Measurements from ENCODE around the gene EHMT1.

Gene EHMT1

GRCh38 chr9:137663584-137663983 lies 44.8 kb downstream of the EHMT1 start:
- H3K4me3 ChIP-seq (ENCODE audit: insufficient read depth, low read length, poor library complexity, severe bottlenecking): no peak overlapping the region
- H3K36me3 ChIP-seq (ENCODE audit: low read length): no peaks in the 10 kb centered on the region
- H3K9ac ChIP-seq (ENCODE audit: low read length): no peak overlapping the region
- TF ChIP-seq EZH2phosphoT487 (conservative IDR thresholded peaks at IDR 0.05; ENCODE audit: low read length): no peak
- TF ChIP-seq, protein P1, sequence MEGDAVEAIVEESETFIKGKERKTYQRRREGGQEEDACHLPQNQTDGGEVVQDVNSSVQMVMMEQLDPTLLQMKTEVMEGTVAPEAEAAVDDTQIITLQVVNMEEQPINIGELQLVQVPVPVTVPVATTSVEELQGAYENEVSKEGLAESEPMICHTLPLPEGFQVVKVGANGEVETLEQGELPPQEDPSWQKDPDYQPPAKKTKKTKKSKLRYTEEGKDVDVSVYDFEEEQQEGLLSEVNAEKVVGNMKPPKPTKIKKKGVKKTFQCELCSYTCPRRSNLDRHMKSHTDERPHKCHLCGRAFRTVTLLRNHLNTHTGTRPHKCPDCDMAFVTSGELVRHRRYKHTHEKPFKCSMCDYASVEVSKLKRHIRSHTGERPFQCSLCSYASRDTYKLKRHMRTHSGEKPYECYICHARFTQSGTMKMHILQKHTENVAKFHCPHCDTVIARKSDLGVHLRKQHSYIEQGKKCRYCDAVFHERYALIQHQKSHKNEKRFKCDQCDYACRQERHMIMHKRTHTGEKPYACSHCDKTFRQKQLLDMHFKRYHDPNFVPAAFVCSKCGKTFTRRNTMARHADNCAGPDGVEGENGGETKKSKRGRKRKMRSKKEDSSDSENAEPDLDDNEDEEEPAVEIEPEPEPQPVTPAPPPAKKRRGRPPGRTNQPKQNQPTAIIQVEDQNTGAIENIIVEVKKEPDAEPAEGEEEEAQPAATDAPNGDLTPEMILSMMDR (IDR thresholded peaks at IDR 0.05; ENCODE audit: insufficient read depth, low read length, poor library complexity, severe bottlenecking): no peak
- H4K20me1 ChIP-seq (ENCODE audit: low read depth, low read length): peaks cover 27% of the 10 kb centered on the region; the same call in 1 of the 2 replicates
- H3K4me2 ChIP-seq (ENCODE audit: low read depth, low read length, poor library complexity, severe bottlenecking): no peak overlapping the region
- H2AFZ ChIP-seq (ENCODE audit: low read depth, low read length, severe bottlenecking): no peak overlapping the region
- H3K9me2 ChIP-seq (replicated peaks; ENCODE audit: insufficient read depth, low read length): no peaks in the 10 kb centered on the region
- H3K27ac ChIP-seq (ENCODE audit: low read depth, low read length): no peak overlapping the region
- H3F3A ChIP-seq (ENCODE audit: insufficient read depth): peaks cover 9% of the 10 kb centered on the region
- H3K27me3 ChIP-seq (ENCODE audit: low read length): no peaks in the 10 kb centered on the region
- H3K79me2 ChIP-seq (ENCODE audit: insufficient read depth, low read length): peaks cover 61% of the 10 kb centered on the region
- H3K9me3 ChIP-seq (ENCODE audit: insufficient read depth, low read length): no peaks in the 10 kb centered on the region

GRCh38 chr9:137664676-137665075 lies 45.9 kb downstream of the EHMT1 start:
- H3K27me3 ChIP-seq (ENCODE audit: low read length): no peaks in the 10 kb centered on the region
- H2AFZ ChIP-seq (ENCODE audit: low read depth, low read length, severe bottlenecking): no peak overlapping the region
- no peak overlapping the region for H3K4me3 ChIP-seq (ENCODE audit: insufficient read depth, low read length, poor library complexity, severe bottlenecking)
- H3K27ac ChIP-seq (ENCODE audit: low read depth, low read length): no peak overlapping the region
- H3K9ac ChIP-seq (ENCODE audit: low read length): no peak overlapping the region
- peaks cover 9% of the 10 kb centered on the region for H3F3A ChIP-seq (ENCODE audit: insufficient read depth)
- no peaks in the 10 kb centered on the region for H3K9me2 ChIP-seq (replicated peaks; ENCODE audit: insufficient read depth, low read length)
- H3K36me3 ChIP-seq (ENCODE audit: low read length): no peaks in the 10 kb centered on the region
- H3K79me2 ChIP-seq (ENCODE audit: insufficient read depth, low read length): peaks cover 57% of the 10 kb centered on the region
- peaks cover 27% of the 10 kb centered on the region; the same call in 1 of the 2 replicates for H4K20me1 ChIP-seq (ENCODE audit: low read depth, low read length)
- no peak overlapping the region for H3K4me2 ChIP-seq (ENCODE audit: low read depth, low read length, poor library complexity, severe bottlenecking)
- no peaks in the 10 kb centered on the region for H3K9me3 ChIP-seq (ENCODE audit: insufficient read depth, low read length)
- TF ChIP-seq EZH2phosphoT487 (conservative IDR thresholded peaks at IDR 0.05; ENCODE audit: low read length): no peak
- TF ChIP-seq, protein P1 (IDR thresholded peaks at IDR 0.05; ENCODE audit: insufficient read depth, low read length, poor library complexity, severe bottlenecking): no peak

DNA sequence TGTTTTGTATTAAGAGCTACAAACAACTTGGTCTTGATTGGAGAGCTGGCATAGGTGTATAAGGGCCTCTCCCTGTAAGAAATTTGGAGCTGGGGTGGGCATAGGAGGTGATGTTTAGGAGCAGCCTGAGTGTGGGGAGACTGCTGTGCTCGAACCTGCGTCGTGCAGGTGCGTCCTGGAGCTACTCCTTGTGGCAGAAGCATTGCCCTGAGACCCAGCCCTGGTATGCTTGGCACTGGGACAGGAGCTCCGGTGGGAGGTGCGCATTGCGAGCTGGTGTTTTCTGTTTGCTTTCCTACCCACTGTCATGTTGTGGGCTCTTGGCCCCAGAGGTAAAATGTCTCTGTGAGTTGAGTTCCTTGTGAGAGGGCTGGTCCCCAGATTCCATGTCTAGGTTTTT lies 46.4 kb downstream of the EHMT1 start:
- no peak overlapping the region for H2AFZ ChIP-seq (ENCODE audit: low read depth, low read length, severe bottlenecking)
- H3K9me3 ChIP-seq (ENCODE audit: insufficient read depth, low read length): no peaks in the 10 kb centered on the region
- H4K20me1 ChIP-seq (ENCODE audit: low read depth, low read length): peaks cover 27% of the 10 kb centered on the region; the same call in 1 of the 2 replicates
- H3K79me2 ChIP-seq (ENCODE audit: insufficient read depth, low read length): peaks cover 51% of the 10 kb centered on the region
- H3K9ac ChIP-seq (ENCODE audit: low read length): no peak overlapping the region
- H3K27me3 ChIP-seq (ENCODE audit: low read length): no peaks in the 10 kb centered on the region
- no peak overlapping the region for H3K4me2 ChIP-seq (ENCODE audit: low read depth, low read length, poor library complexity, severe bottlenecking)
- no peaks in the 10 kb centered on the region for H3K36me3 ChIP-seq (ENCODE audit: low read length)
- H3F3A ChIP-seq (ENCODE audit: insufficient read depth): peaks cover 9% of the 10 kb centered on the region
- no peak overlapping the region for H3K4me3 ChIP-seq (ENCODE audit: insufficient read depth, low read length, poor library complexity, severe bottlenecking)
- H3K27ac ChIP-seq (ENCODE audit: low read depth, low read length): no peak overlapping the region
- no peaks in the 10 kb centered on the region for H3K9me2 ChIP-seq (replicated peaks; ENCODE audit: insufficient read depth, low read length)
- TF ChIP-seq, protein P1 (IDR thresholded peaks at IDR 0.05; ENCODE audit: insufficient read depth, low read length, poor library complexity, severe bottlenecking): no peak
- TF ChIP-seq EZH2phosphoT487 (conservative IDR thresholded peaks at IDR 0.05; ENCODE audit: low read length): no peak

Data from SU-DHL-6 (cell line).